ENCODE results near the gene FOXD4L6. TPM values are rescaled to one million over a fixed set of nuclear protein-coding genes. Genes with fewer than 3 reads are reported as not detected.

FOXD4L6 gene
- total RNA-seq, 2 donors from 2014 or later: not detected

Other genes with a start within 250 kb of the FOXD4L6 start
- 10 to 100 TPM in 1 of 2 donors, 1 to 10 TPM in 1; 8.7 to 25.0 TPM for gene ZNG1F, start 60.6 kb upstream of the FOXD4L6 start, total RNA-seq